ENCODE results near the gene MTARC1. TPM values are rescaled to one million over a fixed set of nuclear protein-coding genes. Genes with fewer than 3 reads are reported as not detected.

Gene MTARC1
- total RNA-seq, 1 donor from 2014 or later, result 28.3 TPM

GRCh38 chr1:220761688-220762427 lies 24.9 kb upstream of the MTARC1 start:
- Mint-ChIP-seq H3K36me3 (ENCODE audit: low read depth) (no peaks in the 10 kb centered on the region), H3K4me3 (no peak overlapping the region), H3K9me3 (no peaks in the 10 kb centered on the region), H3K27me3 (ENCODE audit: low read depth) (no peaks in the 10 kb centered on the region), H3K27ac (ENCODE audit: unreplicated experiment) (peak overlapping the region; percentile 43), H3K4me1 (no peaks in the 10 kb centered on the region)
- TF ChIP-seq CTCF (conservative IDR thresholded peaks at IDR 0.05), result no peak
- no peak for DNase-seq (ENCODE audit: low read depth, low spot score)

GRCh38 chr1:220764757-220765156 lies 22.0 kb upstream of the MTARC1 start:
- no peak for DNase-seq (ENCODE audit: low read depth, low spot score)
- Mint-ChIP-seq H3K4me1 (no peaks in the 10 kb centered on the region), H3K9me3 (no peaks in the 10 kb centered on the region), H3K27me3 (ENCODE audit: low read depth) (no peaks in the 10 kb centered on the region), H3K36me3 (ENCODE audit: low read depth) (no peaks in the 10 kb centered on the region), H3K27ac (ENCODE audit: unreplicated experiment) (no peak overlapping the region), H3K4me3 (no peak overlapping the region)
- TF ChIP-seq CTCF (conservative IDR thresholded peaks at IDR 0.05), result no peak

GRCh38 chr1:220767312-220768125 lies 19.2 kb upstream of the MTARC1 start:
- H3K27ac Mint-ChIP-seq (ENCODE audit: unreplicated experiment), result no peak overlapping the region
- no peaks in the 10 kb centered on the region for H3K27me3 Mint-ChIP-seq (ENCODE audit: low read depth)
- DNase-seq (ENCODE audit: low read depth, low spot score), result no peak
- H3K9me3 Mint-ChIP-seq, result no peaks in the 10 kb centered on the region
- H3K4me3 Mint-ChIP-seq, result no peak overlapping the region
- no peak for TF ChIP-seq CTCF (conservative IDR thresholded peaks at IDR 0.05)
- no peaks in the 10 kb centered on the region for H3K4me1 Mint-ChIP-seq
- H3K36me3 Mint-ChIP-seq (ENCODE audit: low read depth), result no peaks in the 10 kb centered on the region

GRCh38 chr1:220768126-220768601 lies 18.5 kb upstream of the MTARC1 start:
- no peak overlapping the region for H3K27ac Mint-ChIP-seq (ENCODE audit: unreplicated experiment)
- no peaks in the 10 kb centered on the region for H3K4me1 Mint-ChIP-seq
- H3K9me3 Mint-ChIP-seq, result no peaks in the 10 kb centered on the region
- DNase-seq (ENCODE audit: low read depth, low spot score), result no peak
- no peaks in the 10 kb centered on the region for H3K36me3 Mint-ChIP-seq (ENCODE audit: low read depth)
- no peak for TF ChIP-seq CTCF (conservative IDR thresholded peaks at IDR 0.05)
- no peaks in the 10 kb centered on the region for H3K27me3 Mint-ChIP-seq (ENCODE audit: low read depth)
- H3K4me3 Mint-ChIP-seq, result no peak overlapping the region

GRCh38 chr1:220769205-220769604 lies 17.5 kb upstream of the MTARC1 start:
- Mint-ChIP-seq H3K36me3 (ENCODE audit: low read depth) (no peaks in the 10 kb centered on the region), H3K4me3 (no peak overlapping the region), H3K9me3 (no peaks in the 10 kb centered on the region), H3K4me1 (no peaks in the 10 kb centered on the region), H3K27ac (ENCODE audit: unreplicated experiment) (no peak overlapping the region), H3K27me3 (ENCODE audit: low read depth) (no peaks in the 10 kb centered on the region)
- no peak for DNase-seq (ENCODE audit: low read depth, low spot score)
- no peak for TF ChIP-seq CTCF (conservative IDR thresholded peaks at IDR 0.05)

Data from neural crest cell (in vitro differentiated cells).